ENCODE results near the gene TMCC2. TPM values are rescaled to one million over a fixed set of nuclear protein-coding genes. Genes with fewer than 3 reads are reported as not detected.

TMCC2 gene
- total RNA-seq, 4 donors from 2014 or later = 3.1 to 8.9 (median 5.5) TPM

DNA sequence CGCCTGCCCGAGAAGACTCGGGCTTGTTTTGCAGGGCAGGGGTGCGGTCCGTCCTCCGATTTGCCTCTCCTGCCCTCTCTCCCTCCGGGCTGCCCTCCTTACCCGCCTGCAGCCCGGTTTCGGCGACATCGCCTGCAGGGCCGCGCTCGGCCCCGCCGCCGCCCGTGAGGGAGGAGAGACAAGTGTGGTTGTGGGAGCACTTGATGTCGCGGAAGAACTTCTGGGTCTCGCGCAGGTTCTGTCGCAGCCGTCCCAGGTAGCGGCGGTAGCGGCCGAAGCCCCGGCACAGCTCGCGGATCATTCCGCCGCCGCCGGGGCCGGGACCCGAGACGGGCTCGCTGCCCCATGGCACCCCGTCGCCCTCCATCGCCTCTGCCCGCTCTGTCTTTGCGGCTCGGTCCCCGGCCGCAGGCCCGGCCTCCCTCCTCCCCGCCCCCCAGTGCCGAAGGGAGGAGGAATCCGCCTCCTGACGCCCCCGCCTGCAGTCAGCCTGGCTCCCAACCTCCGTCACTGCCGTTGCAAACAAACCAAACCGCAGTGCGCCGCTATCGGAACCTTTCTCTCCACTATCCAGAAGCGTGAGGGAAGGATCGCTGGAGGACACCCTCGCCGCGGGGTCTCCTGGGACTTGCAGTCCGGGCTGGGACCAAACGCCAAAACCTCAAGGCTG, 16.4 kb upstream of the TMCC2 start, which contains the start of gene DSTYK:
DSTYK (minus strand) TSS at position 534 of the 670 bp plus-strand sequence; CDS start at position 367, 167 bp downstream.
- TF ChIP-seq POLR2AphosphoS5 (IDR thresholded peaks at IDR 0.05) (peak; percentile 82), POLR2A (IDR thresholded peaks at IDR 0.05) (peak; percentile 75 to 83), EP300 (IDR thresholded peaks at IDR 0.05) (no peak)
- TF ChIP-seq, protein P1, sequence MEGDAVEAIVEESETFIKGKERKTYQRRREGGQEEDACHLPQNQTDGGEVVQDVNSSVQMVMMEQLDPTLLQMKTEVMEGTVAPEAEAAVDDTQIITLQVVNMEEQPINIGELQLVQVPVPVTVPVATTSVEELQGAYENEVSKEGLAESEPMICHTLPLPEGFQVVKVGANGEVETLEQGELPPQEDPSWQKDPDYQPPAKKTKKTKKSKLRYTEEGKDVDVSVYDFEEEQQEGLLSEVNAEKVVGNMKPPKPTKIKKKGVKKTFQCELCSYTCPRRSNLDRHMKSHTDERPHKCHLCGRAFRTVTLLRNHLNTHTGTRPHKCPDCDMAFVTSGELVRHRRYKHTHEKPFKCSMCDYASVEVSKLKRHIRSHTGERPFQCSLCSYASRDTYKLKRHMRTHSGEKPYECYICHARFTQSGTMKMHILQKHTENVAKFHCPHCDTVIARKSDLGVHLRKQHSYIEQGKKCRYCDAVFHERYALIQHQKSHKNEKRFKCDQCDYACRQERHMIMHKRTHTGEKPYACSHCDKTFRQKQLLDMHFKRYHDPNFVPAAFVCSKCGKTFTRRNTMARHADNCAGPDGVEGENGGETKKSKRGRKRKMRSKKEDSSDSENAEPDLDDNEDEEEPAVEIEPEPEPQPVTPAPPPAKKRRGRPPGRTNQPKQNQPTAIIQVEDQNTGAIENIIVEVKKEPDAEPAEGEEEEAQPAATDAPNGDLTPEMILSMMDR (IDR thresholded peaks at IDR 0.05) = peak in 3 of 4 experiments; percentile 6 to 14 (median 9)
- Histone ChIP-seq H3K9me3 (no peaks in the 10 kb centered on the region), H3K4me3 (peak within 1 kb of the TSS; percentile 53 to 88), H3K36me3 (no peaks in the 10 kb centered on the region), H3K4me1 (peaks cover 0 to 25% (median 3%) of the 10 kb centered on the region in 3 donors), H3K27ac (peak within 1 kb of the TSS; percentile 77 to 96 (median 92)), H3K27me3 (no peaks in the 10 kb centered on the region)
- WGBS, 2 donors (ENCODE audit: low coverage in 1 of 2) = 0 to 1% methylated on average over 2 to 15 of the region's 67 CpGs
- peak; percentile 98 for ATAC-seq

GRCh38 chr1:205211839-205212536, 15.8 kb upstream of the TMCC2 start:
- TF ChIP-seq POLR2A (IDR thresholded peaks at IDR 0.05) = no peak
- no peak for TF ChIP-seq EP300 (IDR thresholded peaks at IDR 0.05)
- no peak for TF ChIP-seq POLR2AphosphoS5 (IDR thresholded peaks at IDR 0.05)
- TF ChIP-seq, protein P1 (IDR thresholded peaks at IDR 0.05) = no peak
- no peaks in the 10 kb centered on the region for H3K27me3 ChIP-seq
- 66 to 73% methylated on average over 3 to 9 of the region's 13 CpGs for WGBS, 2 donors (ENCODE audit: low coverage in 1 of 2)
- H3K4me1 ChIP-seq = peaks cover 0 to 25% (median 3%) of the 10 kb centered on the region in 3 donors
- ATAC-seq = no peak
- peak overlapping the region; percentile 77 to 96 (median 92) for H3K27ac ChIP-seq
- peak overlapping the region; percentile 53 to 88 for H3K4me3 ChIP-seq
- no peaks in the 10 kb centered on the region for H3K36me3 ChIP-seq
- no peaks in the 10 kb centered on the region for H3K9me3 ChIP-seq

DNA sequence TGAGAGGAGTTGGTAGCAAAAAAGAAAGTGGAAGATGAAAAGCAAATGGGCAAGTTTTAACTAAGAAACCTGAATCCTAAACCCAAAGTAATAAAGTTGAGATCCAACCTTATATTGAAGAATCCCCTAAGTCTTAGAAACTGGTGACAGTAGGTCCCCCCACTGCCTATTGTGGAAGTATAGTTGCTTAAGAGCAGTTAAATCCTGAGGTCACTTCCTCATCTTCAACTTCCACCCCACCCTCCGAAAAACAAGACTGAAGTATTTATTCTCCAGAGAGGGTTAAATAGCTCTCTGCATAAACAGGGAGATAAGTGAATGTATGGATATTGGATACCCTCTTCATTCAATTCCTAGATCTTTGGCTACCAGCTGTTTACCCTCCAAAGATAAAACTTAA, 13.0 kb upstream of the TMCC2 start:
- no peaks in the 10 kb centered on the region for H3K9me3 ChIP-seq
- H3K36me3 ChIP-seq = no peaks in the 10 kb centered on the region
- no peak for ATAC-seq
- H3K27me3 ChIP-seq = peaks cover 8% of the 10 kb centered on the region
- TF ChIP-seq, protein P1 (IDR thresholded peaks at IDR 0.05) = no peak
- no peak for TF ChIP-seq POLR2A (IDR thresholded peaks at IDR 0.05)
- TF ChIP-seq EP300 (IDR thresholded peaks at IDR 0.05) = no peak
- no peak for TF ChIP-seq POLR2AphosphoS5 (IDR thresholded peaks at IDR 0.05)
- 13 to 75% methylated on average over 1 of the region's 1 CpG for WGBS, 2 donors (ENCODE audit: low coverage in 1 of 2)
- no peak overlapping the region for H3K27ac ChIP-seq
- H3K4me1 ChIP-seq = peaks cover 0 to 14% (median 3%) of the 10 kb centered on the region in 3 donors
- H3K4me3 ChIP-seq = no peak overlapping the region

DNA sequence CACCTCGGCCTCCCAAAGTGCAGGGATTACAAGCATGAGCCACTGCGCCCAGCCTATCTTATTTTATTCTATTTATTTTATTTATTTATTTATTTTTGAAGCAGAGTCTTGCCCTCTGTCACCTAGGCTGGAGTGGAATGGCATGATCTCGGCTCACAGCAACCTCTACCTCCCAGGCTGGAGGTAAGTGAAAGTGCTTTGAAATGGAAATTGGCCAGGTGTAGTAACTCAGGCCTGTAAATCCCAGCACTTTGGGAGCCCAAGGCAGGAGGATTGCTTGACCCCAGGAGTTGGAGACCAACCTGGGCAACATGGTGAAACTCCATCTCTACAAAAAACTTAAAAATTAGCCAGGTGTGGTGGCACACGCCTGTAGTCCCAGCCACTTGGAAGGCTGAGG, 11.2 kb upstream of the TMCC2 start:
- ATAC-seq = no peak
- 74 to 86% methylated on average over 3 to 4 of the region's 4 CpGs for WGBS, 2 donors (ENCODE audit: low coverage in 1 of 2)
- H3K4me3 ChIP-seq = no peak overlapping the region
- TF ChIP-seq, protein P1 (IDR thresholded peaks at IDR 0.05) = no peak
- TF ChIP-seq POLR2A (IDR thresholded peaks at IDR 0.05) (no peak), POLR2AphosphoS5 (IDR thresholded peaks at IDR 0.05) (no peak), EP300 (IDR thresholded peaks at IDR 0.05) (no peak)
- peaks cover 8% of the 10 kb centered on the region for H3K27me3 ChIP-seq
- no peak overlapping the region for H3K27ac ChIP-seq
- H3K9me3 ChIP-seq = no peaks in the 10 kb centered on the region
- peaks cover 0 to 5% (median 0%) of the 10 kb centered on the region in 3 donors for H3K4me1 ChIP-seq
- no peaks in the 10 kb centered on the region for H3K36me3 ChIP-seq
